AG10803 (cell line): ENCODE data around the gene PCDHGB4.

Source experiments
- DNase-seq: peaks from one replicate; pipeline ENCODE4 v3.0.0; 2010; ENCODE audit warnings: low read depth
- H3K4me3 ChIP-seq: 2 replicates; pipeline ENCODE4 v1.5.1; 2011; ENCODE audit warnings: mild to moderate bottlenecking, low read length, control low read depth
- CTCF ChIP-seq: conservative IDR thresholded peaks from 2 replicates; pipeline ENCODE4 v1.5.1; 2011; ENCODE audit warnings: mild to moderate bottlenecking, low read length, control low read depth, inconsistent platforms

The PCDHGB4 gene

GRCh38 chr5:141419074-141419880, 31.8 kb downstream of the PCDHGB4 start:
- no peak for DNase-seq
- no peak overlapping the region for H3K4me3 ChIP-seq
- TF ChIP-seq CTCF, result no peak

- H3K4me3 ChIP-seq, result peak within 1 kb of the TSS; percentile 61
- TF ChIP-seq CTCF, result peak; percentile 65
- peak; percentile 63 for DNase-seq
These were observed 33.5 kb downstream of the PCDHGB4 start, which contains the start of gene PCDHGA11 for GRCh38 chr5:141420855-141421488. Gene PCDHGA11, plus strand, starts transcription at chr5:141421051. Its CDS starts 177 bp downstream, at chr5:141421228.

GRCh38 chr5:141421489-141421855, 34.0 kb downstream of the PCDHGB4 start:
- peak overlapping the region; percentile 61 for H3K4me3 ChIP-seq
- DNase-seq, result no peak

GRCh38 chr5:141422742-141423291, 35.3 kb downstream of the PCDHGB4 start:
- DNase-seq, result no peak
- TF ChIP-seq CTCF, result no peak
- no peak overlapping the region for H3K4me3 ChIP-seq

More at GRCh38 chr5:141421489-141421855, 34.0 kb downstream of the PCDHGB4 start:
- no peak for TF ChIP-seq CTCF

GRCh38 chr5:141427783-141428426, 40.4 kb downstream of the PCDHGB4 start:
- no peak for DNase-seq
- H3K4me3 ChIP-seq, result no peak overlapping the region
- TF ChIP-seq CTCF, result no peak

GRCh38 chr5:141430332-141431113, 43.0 kb downstream of the PCDHGB4 start, which contains the start of gene PCDHGA12:
Gene PCDHGA12, plus strand, starts transcription at chr5:141430507. Its CDS starts 253 bp downstream, at chr5:141430760.
- DNase-seq, result peak; percentile 92
- peak; percentile 75 for TF ChIP-seq CTCF
- peak within 1 kb of the TSS; percentile 54 for H3K4me3 ChIP-seq
